Activated T-cell treated with anti-CD3 and anti-CD28 coated beads, Interleukin-2, amount 50 U/mL, for 72 hours (primary cell): Measurements from ENCODE around the gene CDCA7. TPM values are rescaled to one million over a fixed set of nuclear protein-coding genes. Genes with fewer than 3 reads are reported as not detected.
A peak's percentile ranks its signal among the peaks of the same experiment; 100 is the strongest.
"Not testable (repeated sequence)": the region's sequence is repeated elsewhere in the genome, so short reads cannot be mapped to it uniquely, and the experiment has no call there.

Experiments
- ATAC-seq, 2 donors: fragments of 150-1000 bp; cut with Tn5 transposase; replicated peaks in 1 of 2; 2 replicates each; pipeline ENCODE4 v1.10.0; 2021; ENCODE audit warnings: moderate library complexity in 2 of 2, mild to moderate bottlenecking in 1 of 2
- DNase-seq, 2 donors: peaks; one replicate each; pipeline ENCODE4 v3.0.0; 2021 to 2022; ENCODE audit warnings: mixed read lengths in 1 of 2
- H3K27ac Mint-ChIP-seq: one replicate; pipeline ENCODE4 v1.8.0; 2022; ENCODE audit warnings: mild to moderate bottlenecking, moderate library complexity, mixed read lengths
- H3K27me3 Mint-ChIP-seq: one replicate; pipeline ENCODE4 v1.8.0; 2022; ENCODE audit warnings: low read depth, mixed read lengths
- H3K36me3 Mint-ChIP-seq, 2 donors: one replicate each; pipeline ENCODE4 v1.8.0; 2022; ENCODE audit warnings: mixed read lengths in 2 of 2, mild to moderate bottlenecking in 1 of 2; ENCODE audit not compliant: insufficient read depth in 2 of 2
- H3K4me1 Mint-ChIP-seq: one replicate; pipeline ENCODE4 v1.8.0; 2022; ENCODE audit warnings: low read depth, mixed read lengths
- H3K4me3 Mint-ChIP-seq, 2 donors: one replicate each; pipeline ENCODE4 v1.8.0; 2022; ENCODE audit warnings: mild to moderate bottlenecking in 2 of 2, mixed read lengths in 2 of 2, moderate library complexity in 2 of 2
- H3K9me3 Mint-ChIP-seq, 2 donors: one replicate each; pipeline ENCODE4 v1.8.0; 2022; ENCODE audit warnings: mixed read lengths in 2 of 2
- total RNA-seq, 2 donors: library from RNA; stranded (reverse); gene quantifications; one replicate each; pipeline ENCODE4 v1.2.3, GENCODE V29; 2022

The CDCA7 gene
- total RNA-seq, 2 donors from 2014 or later, result 72.8 to 87.2 TPM

DNA sequence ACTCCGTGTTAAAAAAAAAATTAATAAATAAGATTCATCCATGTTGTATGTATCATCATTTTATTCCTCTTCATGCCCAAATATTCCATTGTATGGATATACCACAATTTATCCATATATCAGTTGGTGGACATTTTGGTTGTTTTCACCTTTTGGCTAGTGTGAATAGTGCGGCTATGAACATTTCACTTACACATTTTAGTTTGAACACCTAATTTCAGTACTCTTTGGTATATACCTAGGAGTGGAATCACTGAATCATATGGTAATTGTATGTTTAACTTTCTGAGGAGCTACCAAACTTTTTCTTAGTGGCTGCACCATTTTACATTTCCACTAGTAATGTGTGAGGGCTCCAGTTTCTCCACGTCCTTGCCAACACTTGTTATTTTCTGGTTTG lies 20.0 kb downstream of the CDCA7 start:
- Mint-ChIP-seq H3K9me3 (no peaks in the 10 kb centered on the region), H3K36me3 (peaks cover 2 to 17% of the 10 kb centered on the region in 2 donors), H3K27ac (no peak overlapping the region), H3K4me1 (peaks cover 30% of the 10 kb centered on the region), H3K4me3 (no peak overlapping the region), H3K27me3 (no peaks in the 10 kb centered on the region)
- DNase-seq (no peak), ATAC-seq (peak; percentile 64 to 72)

DNA sequence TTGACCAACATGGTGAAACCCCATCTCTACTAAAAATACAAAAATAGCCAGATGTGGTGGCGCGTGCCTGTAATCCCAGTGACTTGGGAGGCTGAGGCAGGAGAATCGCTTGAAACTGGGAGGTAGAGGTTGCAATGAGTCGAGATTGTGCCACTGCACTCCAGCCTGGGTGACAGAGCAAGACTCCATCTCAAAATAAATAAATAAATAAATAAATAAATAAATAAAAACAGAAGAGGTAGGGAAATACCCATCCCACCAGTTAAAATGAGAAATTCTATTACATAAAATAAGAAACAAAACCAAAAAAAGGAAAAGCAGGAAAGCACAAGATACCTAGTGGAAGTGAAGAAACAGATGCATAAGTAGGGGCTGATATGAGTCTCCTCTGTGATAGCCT lies 30.9 kb downstream of the CDCA7 start:
- not testable (repeated sequence) for H3K4me3 Mint-ChIP-seq, H3K36me3 Mint-ChIP-seq, H3K27me3 Mint-ChIP-seq, ATAC-seq, H3K9me3 Mint-ChIP-seq, H3K27ac Mint-ChIP-seq, H3K4me1 Mint-ChIP-seq, DNase-seq

GRCh38 chr2:173386021-173386737 lies 31.5 kb downstream of the CDCA7 start:
- Mint-ChIP-seq H3K9me3 (peaks cover 0 to 2% of the 10 kb centered on the region in 2 donors), H3K4me1 (no peaks in the 10 kb centered on the region), H3K36me3 (peaks cover 0 to 2% of the 10 kb centered on the region in 2 donors), H3K27ac (no peak overlapping the region), H3K4me3 (no peak overlapping the region), H3K27me3 (no peaks in the 10 kb centered on the region)
- ATAC-seq (no peak), DNase-seq (no peak)

DNA sequence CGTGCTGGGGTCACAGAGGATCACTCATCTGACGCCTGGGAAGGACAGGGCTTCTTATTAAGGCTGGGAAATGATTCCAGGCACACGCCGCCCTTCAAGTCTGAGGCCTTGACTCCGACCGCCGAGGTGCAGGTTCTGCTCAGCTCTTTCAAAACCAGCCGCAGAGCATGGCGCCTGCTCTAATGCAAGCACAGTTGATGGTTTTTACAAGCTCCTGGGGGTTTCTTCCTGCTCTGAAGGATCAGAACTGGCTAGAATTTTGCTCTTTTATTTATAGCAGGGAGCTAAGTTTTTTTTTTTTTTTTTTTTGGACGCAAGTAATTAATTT lies 32.0 kb downstream of the CDCA7 start:
- peaks cover 0 to 2% of the 10 kb centered on the region in 2 donors for H3K9me3 Mint-ChIP-seq
- H3K27ac Mint-ChIP-seq, result no peak overlapping the region
- no peaks in the 10 kb centered on the region for H3K4me1 Mint-ChIP-seq
- peaks cover 0 to 2% of the 10 kb centered on the region in 2 donors for H3K36me3 Mint-ChIP-seq
- DNase-seq (no peak), ATAC-seq (no peak)
- no peak overlapping the region for H3K4me3 Mint-ChIP-seq
- no peaks in the 10 kb centered on the region for H3K27me3 Mint-ChIP-seq

DNA sequence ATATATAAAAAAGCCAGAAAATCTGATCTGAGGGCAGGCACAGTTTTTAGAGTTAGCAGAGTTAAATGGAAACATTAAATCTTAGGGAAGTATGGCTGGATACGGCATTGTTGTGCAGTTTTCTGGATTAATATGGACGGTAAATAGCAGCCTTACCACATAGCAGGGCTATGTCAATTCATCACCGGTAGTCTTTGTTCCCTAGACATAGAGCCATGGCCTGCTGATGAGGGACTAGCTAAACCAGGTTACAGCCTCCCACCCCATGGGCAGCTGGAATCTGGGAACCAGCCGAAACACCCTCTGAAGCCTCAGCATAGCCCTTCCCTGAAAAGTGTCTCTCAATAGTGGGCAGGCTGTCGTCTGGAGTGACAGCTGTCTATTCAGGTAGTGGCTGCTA lies 32.4 kb downstream of the CDCA7 start:
- DNase-seq (no peak), ATAC-seq (no peak)
- Mint-ChIP-seq H3K36me3 (peaks cover 0 to 2% of the 10 kb centered on the region in 2 donors), H3K27me3 (no peaks in the 10 kb centered on the region), H3K4me1 (no peaks in the 10 kb centered on the region), H3K4me3 (no peak overlapping the region), H3K9me3 (peaks cover 0 to 2% of the 10 kb centered on the region in 2 donors), H3K27ac (no peak overlapping the region)

GRCh38 chr2:173387660-173388059 lies 33.0 kb downstream of the CDCA7 start:
- H3K4me3 Mint-ChIP-seq, result no peak overlapping the region
- H3K27ac Mint-ChIP-seq, result no peak overlapping the region
- ATAC-seq (no peak), DNase-seq (no peak)
- H3K9me3 Mint-ChIP-seq, result peaks cover 0 to 2% of the 10 kb centered on the region in 2 donors
- peaks cover 0 to 2% of the 10 kb centered on the region in 2 donors for H3K36me3 Mint-ChIP-seq
- H3K4me1 Mint-ChIP-seq, result no peaks in the 10 kb centered on the region
- H3K27me3 Mint-ChIP-seq, result peaks cover 4% of the 10 kb centered on the region

GRCh38 chr2:173388795-173389194 lies 34.1 kb downstream of the CDCA7 start:
- no peak overlapping the region for H3K27ac Mint-ChIP-seq
- no peaks in the 10 kb centered on the region for H3K4me1 Mint-ChIP-seq
- H3K36me3 Mint-ChIP-seq, result peaks cover 0 to 2% of the 10 kb centered on the region in 2 donors
- peaks cover 0 to 1% of the 10 kb centered on the region in 2 donors for H3K9me3 Mint-ChIP-seq
- ATAC-seq (no peak), DNase-seq (no peak)
- no peak overlapping the region for H3K4me3 Mint-ChIP-seq
- H3K27me3 Mint-ChIP-seq, result peaks cover 7% of the 10 kb centered on the region

DNA sequence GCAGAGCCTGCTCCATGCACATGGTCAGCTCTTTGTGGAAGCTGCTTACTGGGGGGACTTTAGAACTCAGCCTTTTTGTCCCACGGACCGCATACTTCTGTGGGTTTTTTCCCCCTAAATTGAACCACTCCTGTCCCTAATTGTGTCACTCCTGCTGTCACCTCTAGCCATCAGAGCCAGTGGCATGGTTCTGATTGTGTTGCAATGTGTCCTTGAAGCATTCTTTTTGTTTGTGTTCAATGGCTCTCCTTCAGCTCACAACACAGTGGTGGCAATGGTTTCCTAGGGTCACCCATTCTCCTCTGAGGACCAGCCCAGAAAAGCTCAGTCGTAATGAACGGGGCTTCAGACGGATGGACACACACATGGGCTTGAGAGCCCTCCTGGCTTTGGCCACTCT lies 35.4 kb downstream of the CDCA7 start:
- Mint-ChIP-seq H3K36me3 (no peaks in the 10 kb centered on the region), H3K4me3 (no peak overlapping the region), H3K4me1 (no peaks in the 10 kb centered on the region), H3K27me3 (peaks cover 19% of the 10 kb centered on the region), H3K27ac (no peak overlapping the region), H3K9me3 (no peaks in the 10 kb centered on the region)
- DNase-seq (no peak), ATAC-seq (no peak)

GRCh38 chr2:173392731-173393130 lies 38.1 kb downstream of the CDCA7 start:
- no peak for ATAC-seq
- DNase-seq, result no peak
- H3K27ac Mint-ChIP-seq, result no peak overlapping the region
- no peak overlapping the region for H3K4me3 Mint-ChIP-seq
- H3K4me1 Mint-ChIP-seq, result no peaks in the 10 kb centered on the region
- H3K36me3 Mint-ChIP-seq, result no peaks in the 10 kb centered on the region
- peaks cover 24% of the 10 kb centered on the region for H3K27me3 Mint-ChIP-seq
- H3K9me3 Mint-ChIP-seq, result no peaks in the 10 kb centered on the region

GRCh38 chr2:173393186-173393585 lies 38.5 kb downstream of the CDCA7 start:
- no peaks in the 10 kb centered on the region for H3K9me3 Mint-ChIP-seq
- DNase-seq (no peak), ATAC-seq (no peak)
- H3K4me1 Mint-ChIP-seq, result no peaks in the 10 kb centered on the region
- no peaks in the 10 kb centered on the region for H3K36me3 Mint-ChIP-seq
- peaks cover 28% of the 10 kb centered on the region for H3K27me3 Mint-ChIP-seq
- no peak overlapping the region for H3K4me3 Mint-ChIP-seq
- no peak overlapping the region for H3K27ac Mint-ChIP-seq

DNA sequence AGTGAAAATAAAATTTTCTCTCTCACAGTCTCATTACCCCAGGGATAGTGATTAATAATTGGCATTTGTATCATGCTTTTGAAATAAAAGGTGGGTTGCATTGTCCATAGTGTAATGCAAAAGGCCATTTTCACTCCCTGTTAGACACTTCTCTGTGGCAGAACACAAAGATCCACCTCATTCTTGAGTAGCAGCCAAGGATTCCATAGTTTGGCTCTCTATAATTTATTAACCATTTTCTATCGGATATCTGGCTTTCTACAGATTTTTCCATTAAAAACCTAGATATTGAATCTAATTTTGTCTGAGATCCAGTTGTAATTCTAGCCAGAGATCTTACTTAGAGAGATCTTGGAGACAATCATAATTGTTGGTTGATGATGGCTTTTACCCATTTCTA lies 39.0 kb downstream of the CDCA7 start:
- no peak for DNase-seq
- Mint-ChIP-seq H3K4me3 (no peak overlapping the region), H3K4me1 (no peaks in the 10 kb centered on the region), H3K9me3 (no peaks in the 10 kb centered on the region), H3K27ac (no peak overlapping the region), H3K27me3 (peaks cover 31% of the 10 kb centered on the region), H3K36me3 (no peaks in the 10 kb centered on the region)
- no peak for ATAC-seq

DNA sequence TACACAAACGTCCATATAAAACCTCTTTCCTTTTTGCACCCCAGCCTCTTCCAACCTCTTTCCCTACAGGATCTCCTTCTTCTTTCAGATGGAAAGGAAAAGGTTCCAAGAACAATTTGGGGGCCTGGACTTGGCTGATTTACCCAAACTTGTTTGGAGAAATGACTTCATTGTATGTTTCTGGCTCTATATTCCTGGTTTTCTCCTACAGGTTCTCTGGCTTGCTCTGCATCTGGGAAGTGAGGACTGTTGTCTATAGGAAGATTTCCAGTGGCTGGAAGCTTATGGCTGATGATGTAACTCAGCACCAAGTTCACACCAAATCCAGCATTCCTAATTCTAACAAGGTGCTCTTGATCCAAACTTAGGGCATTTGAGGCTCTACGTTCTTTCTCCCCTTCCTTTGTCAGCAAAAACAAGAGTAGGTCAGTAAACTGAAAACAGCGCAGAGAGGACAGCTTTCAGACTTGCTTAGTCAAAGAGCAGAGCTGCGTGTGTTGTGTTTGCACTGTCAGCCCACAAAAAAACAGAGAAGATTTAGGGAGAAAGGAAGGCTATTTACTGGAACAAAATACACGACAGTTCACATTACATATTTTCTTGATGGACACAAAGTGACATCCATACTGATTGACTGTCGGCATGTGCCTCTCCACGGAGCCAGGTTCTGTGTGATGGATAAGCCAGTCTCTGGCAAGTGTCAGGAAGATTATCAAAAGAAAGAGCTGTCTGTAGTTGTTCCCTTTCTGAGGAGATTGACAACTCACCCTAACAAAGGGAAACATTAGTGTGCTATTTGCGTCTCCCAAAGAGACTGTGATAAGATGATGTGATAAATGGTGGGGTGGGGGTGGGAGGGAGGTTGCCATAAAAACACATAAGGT lies 39.7 kb downstream of the CDCA7 start:
- no peak overlapping the region for H3K4me3 Mint-ChIP-seq
- no peaks in the 10 kb centered on the region for H3K36me3 Mint-ChIP-seq
- H3K27me3 Mint-ChIP-seq, result peaks cover 35% of the 10 kb centered on the region
- no peak overlapping the region for H3K27ac Mint-ChIP-seq
- no peaks in the 10 kb centered on the region for H3K4me1 Mint-ChIP-seq
- no peaks in the 10 kb centered on the region for H3K9me3 Mint-ChIP-seq
- ATAC-seq (no peak), DNase-seq (no peak)

DNA sequence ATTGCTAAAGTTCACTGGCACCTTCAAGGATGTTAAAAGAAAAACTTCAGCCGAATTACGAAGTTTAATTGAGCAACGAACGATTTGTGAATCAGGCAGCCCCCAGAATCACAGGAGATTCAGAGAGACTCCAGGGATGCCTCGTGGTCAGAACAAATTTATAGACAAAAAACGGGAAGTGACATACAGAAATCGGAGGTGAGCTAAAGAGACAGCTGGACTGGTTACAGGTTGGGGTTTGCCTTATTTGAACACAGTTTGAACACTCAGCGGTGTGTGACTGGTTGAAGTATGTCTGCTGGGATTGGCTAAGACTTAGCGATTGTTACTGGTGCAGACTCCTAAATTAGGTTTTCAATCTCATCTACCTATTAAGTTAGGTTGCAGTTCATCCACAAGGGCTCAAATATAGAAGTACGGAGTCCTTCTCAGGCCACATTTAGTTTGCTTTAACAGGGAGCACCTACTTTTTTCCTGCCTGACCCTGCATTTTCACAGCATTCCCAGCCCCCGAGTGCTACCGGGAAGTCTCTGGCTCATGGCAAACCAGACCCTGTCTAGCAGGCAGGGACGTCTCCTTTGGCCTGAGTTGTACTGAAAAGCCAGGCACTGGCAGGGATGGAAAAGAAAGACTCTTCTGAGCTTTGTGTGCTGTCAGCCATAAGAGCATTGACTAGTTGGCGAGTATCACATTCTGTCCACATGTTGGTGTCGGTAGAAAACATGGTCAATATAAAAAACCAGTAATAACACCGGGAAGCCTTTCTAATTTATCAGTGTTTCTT lies 41.1 kb downstream of the CDCA7 start:
- Mint-ChIP-seq H3K9me3 (no peaks in the 10 kb centered on the region), H3K4me3 (no peak overlapping the region), H3K36me3 (no peaks in the 10 kb centered on the region), H3K27me3 (peaks cover 47% of the 10 kb centered on the region), H3K27ac (no peak overlapping the region), H3K4me1 (no peaks in the 10 kb centered on the region)
- no peak for DNase-seq
- no peak for ATAC-seq
